ENCODE data around the gene CIC.
A peak's percentile ranks its signal among the peaks of the same experiment; 100 is the strongest.

The CIC gene

GRCh38 chr19:42290136-42290522 lies 21.1 kb downstream of the CIC start:
- DNase-seq = no peak

- DNase-seq = peak in 1 of 2 donors; percentile 74
Observed at GRCh38 chr19:42290523-42291434, 21.7 kb downstream of the CIC start.

GRCh38 chr19:42291435-42291810 lies 22.4 kb downstream of the CIC start:
- no peak for DNase-seq

- no peak for DNase-seq
Observed at GRCh38 chr19:42292042-42292960, 23.2 kb downstream of the CIC start.

- no peak for DNase-seq
Observed at GRCh38 chr19:42292963-42293362, 23.9 kb downstream of the CIC start.

- DNase-seq = no peak
Observed at GRCh38 chr19:42293540-42293939, 24.5 kb downstream of the CIC start.

- no peak for DNase-seq
Observed at GRCh38 chr19:42293948-42294347, 24.9 kb downstream of the CIC start.

GRCh38 chr19:42294471-42295137 lies 25.6 kb downstream of the CIC start:
- DNase-seq = no peak

GRCh38 chr19:42295342-42295741 lies 26.3 kb downstream of the CIC start:
- no peak for DNase-seq

- DNase-seq = peak; percentile 44 to 45
Observed at GRCh38 chr19:42295831-42296525, 26.9 kb downstream of the CIC start.

- DNase-seq = no peak
Observed at GRCh38 chr19:42297039-42297438, 28.0 kb downstream of the CIC start.

GRCh38 chr19:42301646-42302203 lies 32.7 kb downstream of the CIC start, which contains the start of gene PRR19:
Gene PRR19, plus strand, starts transcription at chr19:42302132. Its CDS starts 7,453 bp downstream, at chr19:42309585.
- no peak for DNase-seq

GRCh38 chr19:42303101-42303464 lies 34.0 kb downstream of the CIC start:
- DNase-seq = no peak

- DNase-seq = no peak
Observed at GRCh38 chr19:42303876-42304275, 34.8 kb downstream of the CIC start.

- DNase-seq = no peak
Observed at GRCh38 chr19:42306646-42307045, 37.6 kb downstream of the CIC start.

- no peak for DNase-seq
Observed at GRCh38 chr19:42309686-42310085, 40.6 kb downstream of the CIC start.

GRCh38 chr19:42311657-42312056 lies 42.6 kb downstream of the CIC start:
- DNase-seq = no peak

- DNase-seq = no peak
Observed at GRCh38 chr19:42312370-42312769, 43.3 kb downstream of the CIC start.

GRCh38 chr19:42313096-42313839 lies 44.2 kb downstream of the CIC start, which contains the start of gene TMEM145:
Gene TMEM145, plus strand, starts transcription at chr19:42313309. Its CDS starts 68 bp downstream, at chr19:42313377.
- DNase-seq = no peak

GRCh38 chr19:42313840-42314755 lies 45.0 kb downstream of the CIC start:
- DNase-seq = no peak
